Activated CD8-positive, alpha-beta T cell treated with anti-CD3 and anti-CD28 coated beads for 36 hours (primary cell): ENCODE measurements around the gene DDX27. TPM values are rescaled to one million over a fixed set of nuclear protein-coding genes. Genes with fewer than 3 reads are reported as not detected.
A peak's percentile ranks its signal among the peaks of the same experiment; 100 is the strongest.

Experiments
- ATAC-seq: fragments of 200-7000 bp; cut with Tn5 transposase; one replicate; pipeline ENCODE4 v1.10.0; 2021; ENCODE audit warnings: mild to moderate bottlenecking, moderate library complexity
- CTCF ChIA-PET: fragments of 350-600 bp; sonication (Branson Sonifier 250); formaldehyde crosslinking; loops from one replicate; lab custom pipeline; 2021; ENCODE audit warnings: antibody characterized with exemption; lab: Charles Lee
- POLR2A ChIA-PET: fragments of 350-600 bp; sonication (Branson Sonifier 250); formaldehyde crosslinking; loops from one replicate; lab custom pipeline; 2021; ENCODE audit warnings: antibody characterized with exemption; lab: Charles Lee
- DNase-seq: peaks from one replicate; pipeline ENCODE4 v3.0.0-alpha.2; 2020
- H3K27ac Mint-ChIP-seq: one replicate; pipeline ENCODE4 v1.8.0; 2021; ENCODE audit warnings: mild to moderate bottlenecking, mixed read lengths
- H3K27me3 Mint-ChIP-seq: one replicate; pipeline ENCODE4 v1.8.0; 2021; ENCODE audit warnings: mixed read lengths
- H3K36me3 Mint-ChIP-seq: one replicate; pipeline ENCODE4 v1.8.0; 2021; ENCODE audit warnings: low read depth, mixed read lengths
- H3K4me1 Mint-ChIP-seq: one replicate; pipeline ENCODE4 v1.8.0; 2021; ENCODE audit warnings: low read depth, mixed read lengths
- H3K4me3 Mint-ChIP-seq: one replicate; pipeline ENCODE4 v1.8.0; 2021; ENCODE audit warnings: mild to moderate bottlenecking, moderate library complexity, mixed read lengths
- H3K9me3 Mint-ChIP-seq: one replicate; pipeline ENCODE4 v1.8.0; 2021; ENCODE audit warnings: mixed read lengths
- CTCF ChIP-seq: fragments of 200-600 bp; IDR thresholded peaks from one replicate; pipeline ENCODE4 v1.8.0; 2022; ENCODE audit warnings: antibody characterized with exemption, mild to moderate bottlenecking
- intact Hi-C: fragments of 100-400 bp; cut with micrococcal nuclease; formaldehyde crosslinking; loops from one replicate; pipeline ENCODE4 v1.10.0; 2022
- total RNA-seq, 2 experiments: library from RNA; stranded (reverse); gene quantifications; one replicate each; pipeline ENCODE4 v1.2.3, GENCODE V29; 2021

The DDX27 gene
- total RNA-seq, 2 experiments from 2014 or later, result 45.2 to 45.9 TPM

GRCh38 chr20:49276961-49277785 lies 58.0 kb downstream of the DDX27 start:
- Mint-ChIP-seq H3K4me3 (peak overlapping the region; percentile 100), H3K4me1 (peaks cover 41% of the 10 kb centered on the region), H3K27ac (peak overlapping the region; percentile 100), H3K36me3 (peaks cover 71% of the 10 kb centered on the region), H3K9me3 (peaks cover 10% of the 10 kb centered on the region), H3K27me3 (peaks cover 2% of the 10 kb centered on the region)
- ATAC-seq (peak; percentile 33), DNase-seq (peak; percentile 86)
- intact Hi-C loops, result no loop called here
- no peak for TF ChIP-seq CTCF
- POLR2A ChIA-PET, result interaction anchor here (0.5 to 8.4 kb wide), 22 partner anchors 8 to 1745 kb away, joined by 3 to 148 read pairs (median 4); partner anchors contain the start of genes CSE1L and DDX27
- CTCF ChIA-PET, result interaction anchor here (1.0 to 1.3 kb wide), 3 partner anchors 13 to 60 kb away, joined by 4 to 7 read pairs (median 5); no protein-coding TSS in a partner anchor

DNA sequence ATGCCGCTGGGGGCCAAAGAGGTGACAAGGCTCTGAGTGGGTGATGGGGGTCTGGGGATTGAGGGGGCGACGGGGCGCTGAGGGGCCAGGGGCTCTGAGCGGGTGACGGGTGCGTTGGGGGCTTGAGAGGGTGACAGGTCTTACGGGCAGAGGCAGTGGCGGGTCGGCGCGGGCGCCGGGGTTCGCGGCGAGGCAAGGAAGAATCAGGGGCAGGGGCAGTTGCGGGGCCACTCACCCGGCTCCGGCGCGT lies 58.5 kb downstream of the DDX27 start:
- Mint-ChIP-seq H3K4me1 (peaks cover 42% of the 10 kb centered on the region), H3K4me3 (peak overlapping the region; percentile 100), H3K27ac (peak overlapping the region; percentile 100), H3K36me3 (peaks cover 71% of the 10 kb centered on the region), H3K9me3 (peaks cover 10% of the 10 kb centered on the region), H3K27me3 (peaks cover 2% of the 10 kb centered on the region)
- ATAC-seq (no peak), DNase-seq (no peak)
- intact Hi-C loops, result no loop called here
- POLR2A ChIA-PET, result interaction anchor here (0.5 to 8.4 kb wide), 8 partner anchors 11 to 1746 kb away, joined by 3 to 148 read pairs (median 11); partner anchors contain the start of genes CSE1L and DDX27
- CTCF ChIA-PET, result no interaction called here
- no peak for TF ChIP-seq CTCF

DNA sequence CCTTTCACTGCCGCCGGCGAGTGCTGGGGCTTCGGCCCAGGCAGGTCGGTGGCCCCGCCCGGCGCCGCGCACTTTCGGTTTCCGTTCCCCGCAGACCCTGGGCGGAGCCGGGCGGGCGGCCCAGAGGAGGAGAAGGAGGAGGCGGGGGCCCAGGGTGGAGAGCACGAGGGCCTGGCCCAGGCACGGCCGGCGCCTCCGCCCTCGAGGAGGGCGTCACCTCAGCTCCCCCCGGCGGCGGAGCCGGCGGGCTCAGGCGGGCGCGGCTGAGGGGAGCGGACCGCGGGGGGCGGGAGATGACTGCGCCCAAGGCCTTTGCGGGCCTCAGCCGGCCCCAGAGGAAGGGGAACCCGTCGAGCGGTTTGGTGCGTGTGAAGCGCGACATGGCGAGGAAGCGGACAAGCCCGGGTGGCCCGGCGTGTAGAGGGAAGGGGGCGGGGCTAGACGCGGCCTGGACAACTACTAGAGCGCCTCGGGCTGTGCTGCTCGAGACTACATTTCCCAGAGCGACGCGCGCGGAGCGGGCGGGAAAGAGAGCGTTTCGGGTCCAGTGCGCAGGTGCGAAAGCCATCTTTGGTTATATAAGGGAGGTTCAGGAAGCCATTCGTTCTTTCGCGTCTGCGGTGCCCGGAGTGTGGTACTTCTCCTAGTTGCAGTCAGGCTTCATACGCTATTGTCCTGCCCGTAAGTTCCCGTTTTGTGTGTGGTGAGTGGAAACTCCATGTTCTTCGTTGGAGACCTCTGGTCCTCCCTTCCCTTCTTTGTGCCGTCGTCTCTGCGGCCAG lies 59.0 kb downstream of the DDX27 start, which contains the start of gene ZNFX1:
ZNFX1 (minus strand) TSS at position 22 of the 782 bp plus-strand sequence. CDS start 2,218 bp downstream, outside the sequence.
- intact Hi-C loops, result no loop called here
- TF ChIP-seq CTCF, result no peak
- H3K4me1 Mint-ChIP-seq, result peaks cover 45% of the 10 kb centered on the region
- peak within 1 kb of the TSS; percentile 100 for H3K4me3 Mint-ChIP-seq
- peaks cover 75% of the 10 kb centered on the region for H3K36me3 Mint-ChIP-seq
- ATAC-seq, result peak; percentile 81
- DNase-seq, result peak; percentile 100
- ChIA-PET POLR2A (interaction anchor here (0.5 to 8.4 kb wide), 16 partner anchors 11 to 1746 kb away, joined by 3 to 148 read pairs (median 4); partner anchors contain the start of genes CSE1L, DDX27 and STAU1), CTCF (no interaction called here)
- H3K27ac Mint-ChIP-seq, result peak within 1 kb of the TSS; percentile 100
- H3K9me3 Mint-ChIP-seq, result peaks cover 10% of the 10 kb centered on the region
- peaks cover 2% of the 10 kb centered on the region for H3K27me3 Mint-ChIP-seq

DNA sequence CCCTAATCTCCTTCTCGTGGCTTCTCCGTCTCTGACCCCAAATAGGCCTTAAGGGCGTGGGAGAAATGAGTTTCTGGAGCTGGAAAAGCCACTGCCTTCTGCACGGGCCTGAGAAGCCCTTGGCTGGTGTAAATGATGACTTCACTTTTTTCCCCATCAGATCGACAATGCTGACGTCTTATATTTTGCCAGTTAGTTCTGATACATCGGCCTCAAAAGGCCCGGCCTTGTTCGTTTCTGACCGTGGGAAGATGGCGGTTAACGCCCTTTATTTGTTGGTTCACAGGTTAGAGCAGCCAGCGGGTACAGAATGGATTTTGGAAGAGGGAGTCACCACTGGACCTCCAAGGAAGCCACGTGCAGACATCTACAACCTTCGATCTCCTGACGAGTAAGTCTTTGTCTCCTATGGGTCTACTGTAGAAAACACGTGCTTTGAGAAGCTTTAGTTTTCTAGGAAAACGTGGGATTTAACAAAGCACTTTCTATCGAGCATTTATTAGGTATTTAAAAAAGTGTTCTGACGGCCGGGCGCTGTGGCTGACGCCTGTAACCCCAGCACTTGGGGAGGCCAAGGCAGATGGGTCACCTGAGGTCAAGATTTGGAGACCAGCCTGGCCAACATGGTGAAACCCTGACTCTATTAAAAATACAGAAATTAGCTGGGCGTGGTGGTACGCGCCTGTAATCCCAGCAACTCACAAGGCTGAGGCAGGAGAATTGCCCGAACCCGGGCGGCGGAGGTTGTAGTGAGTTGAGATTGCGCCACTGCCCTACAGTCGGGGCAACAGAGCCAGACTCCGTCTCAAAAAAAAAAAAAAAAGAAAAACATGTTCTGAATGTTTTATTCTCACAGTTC lies 59.8 kb downstream of the DDX27 start:
- Mint-ChIP-seq H3K4me1 (peaks cover 51% of the 10 kb centered on the region), H3K36me3 (peaks cover 77% of the 10 kb centered on the region), H3K9me3 (peaks cover 15% of the 10 kb centered on the region), H3K27me3 (peaks cover 2% of the 10 kb centered on the region), H3K4me3 (peak overlapping the region; percentile 100), H3K27ac (peak overlapping the region; percentile 100)
- ChIA-PET CTCF (interaction anchor here (1.7 to 1.8 kb wide), 2 partner anchors 33 to 62 kb away, joined by 6 to 9 read pairs; no protein-coding TSS in a partner anchor), POLR2A (interaction anchor here (0.6 to 8.4 kb wide), 15 partner anchors 11 to 797 kb away, joined by 3 to 148 read pairs (median 4); partner anchors contain the start of genes DDX27 and STAU1)
- peak; percentile 43 for DNase-seq
- ATAC-seq, result no peak
- TF ChIP-seq CTCF, result no peak
- intact Hi-C loops, result no loop called here
